Endothelial cell of umbilical vein (primary cell): Measurements from ENCODE around the gene LILRA6.
"Not testable (repeated sequence)": the region's sequence is repeated elsewhere in the genome, so short reads cannot be mapped to it uniquely, and the experiment has no call there.

Experiments used
- EZH2 ChIP-seq: IDR thresholded peaks from 2 replicates; pipeline ENCODE4 v1.6.1; 2012; ENCODE audit warnings: borderline replicate concordance, low read depth, mild to moderate bottlenecking, moderate library complexity, low read length, inconsistent platforms; ENCODE audit not compliant: severe bottlenecking
- JUN ChIP-seq: IDR thresholded peaks from 2 replicates; pipeline ENCODE4 v1.6.1; 2011; ENCODE audit warnings: borderline replicate concordance, low read depth; ENCODE audit not compliant: insufficient read length, insufficient read depth
- POLR2AphosphoS5 ChIP-seq: IDR thresholded peaks from 2 replicates; pipeline ENCODE4 v1.6.1; 2012; ENCODE audit warnings: low read depth, mild to moderate bottlenecking, control low read depth, low read length, moderate library complexity; ENCODE audit not compliant: insufficient read depth

DNA sequence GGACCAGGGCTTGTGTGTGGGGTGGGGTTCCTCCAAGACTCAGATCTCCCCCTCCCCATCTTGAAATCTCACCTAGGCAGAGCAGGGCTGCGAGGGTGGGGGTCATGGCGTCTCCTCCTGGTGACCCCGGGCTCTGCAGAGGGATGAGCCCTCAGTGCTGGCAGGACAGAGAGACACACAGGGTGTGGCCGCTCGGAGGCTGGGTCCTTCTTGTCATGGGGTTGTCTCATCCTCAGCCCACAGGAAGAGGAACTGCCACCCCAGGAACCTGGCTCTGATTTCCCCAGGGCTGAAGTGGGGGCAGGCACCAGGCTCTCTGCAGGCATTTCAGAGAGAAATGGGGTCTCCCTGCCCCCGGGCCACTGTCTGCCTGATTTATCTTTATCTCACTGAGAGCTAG is at the start of gene LILRA6:
- not testable (repeated sequence) for TF ChIP-seq EZH2, JUN, POLR2AphosphoS5
